Activated CD8-positive, alpha-beta memory T cell treated with anti-CD3 and anti-CD28 coated beads, Interleukin-2, amount 10 ng/mL, durations not matched to agents 7 days and 5 days (primary cell): ENCODE measurements around the gene PARN. TPM values are rescaled to one million over a fixed set of nuclear protein-coding genes. Genes with fewer than 3 reads are reported as not detected.

Experiments used
- ATAC-seq: fragments of 150-1000 bp; cut with Tn5 transposase; one replicate; pipeline ENCODE4 v1.10.0; 2021; ENCODE audit warnings: moderate library complexity
- CTCF ChIA-PET: fragments of 350-600 bp; sonication (Branson Sonifier 250); formaldehyde crosslinking; loops from one replicate; lab custom pipeline; 2021; ENCODE audit warnings: antibody characterized with exemption; lab: Charles Lee
- DNase-seq: peaks from one replicate; pipeline ENCODE4 v3.0.0-alpha.2; 2020
- H3K27ac Mint-ChIP-seq: one replicate; pipeline ENCODE4 v1.8.0; 2021; ENCODE audit warnings: mild to moderate bottlenecking, mixed read lengths
- H3K27me3 Mint-ChIP-seq: one replicate; pipeline ENCODE4 v1.8.0; 2021; ENCODE audit warnings: mixed read lengths
- H3K36me3 Mint-ChIP-seq: one replicate; pipeline ENCODE4 v1.8.0; 2021; ENCODE audit warnings: mild to moderate bottlenecking, mixed read lengths
- H3K4me1 Mint-ChIP-seq: one replicate; pipeline ENCODE4 v1.8.0; 2021; ENCODE audit warnings: mixed read lengths
- H3K4me3 Mint-ChIP-seq: one replicate; pipeline ENCODE4 v1.8.0; 2021; ENCODE audit warnings: mild to moderate bottlenecking, moderate library complexity, mixed read lengths
- H3K9me3 Mint-ChIP-seq: one replicate; pipeline ENCODE4 v1.8.0; 2022; ENCODE audit warnings: low read depth, mixed read lengths
- total RNA-seq, 2 experiments: library from RNA; stranded (reverse); gene quantifications; one replicate each; pipeline ENCODE4 v1.2.3, GENCODE V29; 2021

Gene PARN
- total RNA-seq, 2 experiments from 2014 or later = 40.7 to 44.6 TPM

DNA sequence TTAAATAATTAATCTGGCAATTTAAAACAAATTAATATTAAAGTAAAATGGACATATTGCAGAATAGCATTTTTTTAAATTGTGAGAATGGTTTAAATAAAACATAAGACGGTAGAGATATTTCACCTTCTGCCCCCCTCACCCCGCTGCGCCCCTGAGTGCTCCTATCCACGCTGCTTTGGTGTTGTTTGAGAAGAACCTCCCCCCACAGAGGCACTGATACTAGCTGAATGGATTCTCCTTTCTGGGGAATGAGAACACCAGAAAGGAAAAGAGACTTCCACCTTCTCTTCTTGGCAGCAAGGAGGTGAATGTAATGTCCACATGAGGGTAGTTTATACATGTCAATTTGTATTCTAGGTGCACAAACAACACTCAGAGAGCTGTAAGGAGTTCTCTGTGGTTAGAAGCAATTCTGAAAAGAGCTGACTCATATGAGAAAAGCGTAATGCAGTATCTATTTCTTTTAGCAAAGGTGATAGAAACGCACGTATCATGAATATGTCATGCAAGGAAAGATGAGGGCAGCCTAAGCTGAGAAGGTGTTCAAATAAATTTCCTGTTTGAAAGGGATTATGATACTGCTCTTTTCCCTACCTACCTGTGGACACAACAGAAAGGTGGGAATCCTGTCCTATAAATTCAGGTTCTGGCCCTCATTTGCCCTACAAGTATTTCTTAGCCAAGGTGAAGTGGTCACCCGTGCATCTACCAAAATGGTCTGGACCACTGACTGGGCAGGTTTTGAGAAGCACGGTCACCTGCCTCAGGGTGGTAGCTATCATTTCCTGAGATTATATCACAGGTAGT lies 126.9 kb downstream of the PARN start:
- H3K4me1 Mint-ChIP-seq = peaks cover 30% of the 10 kb centered on the region
- CTCF ChIA-PET = interaction anchor here (1.3 kb wide), 1 partner anchor 12 kb away, joined by 3 read pairs; no protein-coding TSS in a partner anchor
- DNase-seq (no peak), ATAC-seq (peak; percentile 64)
- no peaks in the 10 kb centered on the region for H3K36me3 Mint-ChIP-seq
- no peak overlapping the region for H3K4me3 Mint-ChIP-seq
- no peak overlapping the region for H3K27ac Mint-ChIP-seq
- no peaks in the 10 kb centered on the region for H3K9me3 Mint-ChIP-seq
- H3K27me3 Mint-ChIP-seq = no peaks in the 10 kb centered on the region

DNA sequence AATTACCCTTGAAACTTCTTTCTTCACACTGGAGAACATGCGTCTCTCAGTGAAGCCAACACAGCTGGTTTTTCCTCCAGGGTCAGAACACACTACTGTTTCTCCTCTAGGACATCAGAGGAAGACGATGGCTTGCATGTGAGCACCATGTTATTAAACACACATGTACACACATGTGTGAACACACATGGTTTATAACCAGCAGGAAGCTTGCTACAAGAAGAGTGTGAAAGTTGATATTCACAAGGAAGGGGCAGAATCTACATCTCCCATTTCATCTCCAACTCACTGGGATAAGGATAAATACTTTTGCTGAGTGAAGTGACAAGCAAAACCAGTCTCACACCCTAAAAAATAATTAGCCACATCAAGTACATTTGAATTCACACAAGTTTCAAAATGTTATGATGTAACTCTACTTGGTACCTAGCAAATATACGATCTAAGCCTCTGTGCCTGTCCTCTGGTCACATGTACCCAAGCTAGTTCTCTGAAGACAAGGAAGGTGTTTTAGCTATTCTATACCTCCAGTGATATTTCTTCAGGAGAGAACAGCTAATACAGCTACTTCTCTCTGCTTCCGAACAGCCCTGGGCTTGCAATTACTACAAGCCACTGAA lies 127.7 kb downstream of the PARN start:
- ATAC-seq (no peak), DNase-seq (no peak)
- Mint-ChIP-seq H3K4me1 (peaks cover 30% of the 10 kb centered on the region), H3K27me3 (no peaks in the 10 kb centered on the region), H3K4me3 (no peak overlapping the region), H3K9me3 (no peaks in the 10 kb centered on the region), H3K27ac (no peak overlapping the region), H3K36me3 (no peaks in the 10 kb centered on the region)
- CTCF ChIA-PET = interaction anchor here (1.3 kb wide), 1 partner anchor 11 kb away, joined by 3 read pairs; no protein-coding TSS in a partner anchor

DNA sequence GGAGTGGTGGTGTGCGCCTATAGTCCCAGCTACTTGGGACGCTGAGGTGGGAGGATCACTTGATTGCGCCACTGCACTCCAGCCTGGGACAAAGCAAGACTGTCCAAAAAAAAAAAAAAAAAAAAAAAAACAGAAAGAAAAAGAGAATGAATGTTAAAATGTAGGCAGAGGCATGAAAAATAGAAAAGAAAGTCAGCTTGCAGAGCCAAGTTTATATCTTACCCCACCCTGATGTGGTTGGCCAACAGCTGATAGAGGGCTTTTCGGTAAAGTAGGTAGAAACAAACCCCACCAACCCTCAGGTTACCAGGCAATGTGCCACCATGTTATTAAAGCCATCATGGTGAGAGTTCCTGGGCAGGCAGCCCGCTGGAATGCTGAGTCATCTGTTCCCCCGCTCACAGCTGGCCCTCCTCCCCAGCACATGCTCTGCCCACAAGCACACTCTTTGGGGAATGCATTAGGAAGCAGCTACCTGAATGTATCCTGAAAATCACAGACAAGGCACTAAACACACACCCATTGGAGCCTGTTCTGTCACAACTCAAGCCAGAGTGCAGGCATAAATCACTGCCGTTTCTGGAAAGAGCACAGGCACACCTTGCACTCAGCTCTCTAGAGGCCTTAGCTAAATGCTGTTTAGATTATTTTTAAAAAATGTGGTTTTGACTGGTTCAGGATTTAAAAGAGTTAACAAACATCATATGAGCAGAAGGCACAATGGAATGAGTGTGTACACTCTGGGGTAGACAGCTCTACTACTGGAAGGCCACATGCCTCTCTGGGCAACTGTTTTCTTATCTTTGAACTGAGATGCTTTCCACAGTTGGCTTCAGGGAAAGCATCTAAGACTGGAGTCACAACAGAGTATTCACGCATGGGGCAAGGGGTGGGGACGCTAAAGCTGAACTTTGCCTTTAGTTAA lies 128.5 kb downstream of the PARN start:
- CTCF ChIA-PET = interaction anchor here (1.3 kb wide), 1 partner anchor 10 kb away, joined by 3 read pairs; no protein-coding TSS in a partner anchor
- no peak overlapping the region for H3K27ac Mint-ChIP-seq
- H3K4me1 Mint-ChIP-seq = peaks cover 30% of the 10 kb centered on the region

DNA sequence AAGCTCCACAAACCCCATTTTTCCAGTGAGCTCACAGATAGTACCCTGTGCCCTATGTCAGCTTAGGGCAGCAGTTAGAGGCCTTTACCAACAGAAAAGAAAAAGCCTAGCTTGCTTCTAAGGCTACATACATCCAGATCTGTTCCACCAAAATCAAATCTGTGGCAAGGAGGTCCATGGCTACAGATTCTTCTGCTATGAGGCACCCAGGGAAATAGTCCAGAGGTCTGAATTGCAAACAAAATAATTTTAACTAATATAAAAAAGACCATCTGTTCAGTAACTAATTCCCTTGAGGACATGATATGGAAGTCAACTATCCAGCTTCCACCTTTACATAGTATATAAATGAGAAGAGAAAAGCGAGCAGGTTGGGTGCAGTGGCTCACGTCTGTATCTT lies 129.3 kb downstream of the PARN start:
- H3K4me1 Mint-ChIP-seq = peaks cover 26% of the 10 kb centered on the region
- CTCF ChIA-PET = no interaction called here

More for the DNA sequence above, 128.5 kb downstream of the PARN start:
- H3K36me3 Mint-ChIP-seq = no peaks in the 10 kb centered on the region
- ATAC-seq = no peak
- DNase-seq = peak; percentile 45
- no peaks in the 10 kb centered on the region for H3K27me3 Mint-ChIP-seq
- H3K4me3 Mint-ChIP-seq = no peak overlapping the region
- no peaks in the 10 kb centered on the region for H3K9me3 Mint-ChIP-seq

DNA sequence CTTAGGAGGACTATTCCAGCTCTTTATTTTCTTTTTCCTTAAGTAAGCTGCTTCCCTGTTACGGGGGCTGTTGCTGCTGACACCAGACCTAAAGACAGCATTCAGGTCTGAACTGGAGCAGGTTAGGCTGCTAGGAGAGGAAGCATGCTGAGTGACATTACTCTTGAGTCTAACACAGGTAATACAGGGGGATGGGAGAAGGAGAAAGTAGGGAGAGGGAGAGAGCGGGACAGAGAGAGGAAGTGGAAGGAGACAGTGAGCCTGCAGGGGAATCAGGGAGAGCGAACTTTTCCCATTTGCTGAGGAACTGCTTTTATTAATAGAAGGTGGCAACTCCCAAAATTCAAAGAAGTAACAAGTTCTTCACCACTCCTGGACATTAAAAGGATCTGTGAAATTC lies 130.9 kb downstream of the PARN start:
- H3K36me3 Mint-ChIP-seq = peaks cover 4% of the 10 kb centered on the region
- ATAC-seq (no peak), DNase-seq (no peak)
- no peak overlapping the region for H3K4me3 Mint-ChIP-seq
- CTCF ChIA-PET = no interaction called here
- no peak overlapping the region for H3K27ac Mint-ChIP-seq
- H3K4me1 Mint-ChIP-seq = peaks cover 25% of the 10 kb centered on the region
- H3K9me3 Mint-ChIP-seq = no peaks in the 10 kb centered on the region
- H3K27me3 Mint-ChIP-seq = no peaks in the 10 kb centered on the region

More for the DNA sequence above, 129.3 kb downstream of the PARN start:
- DNase-seq = no peak
- no peak overlapping the region for H3K27ac Mint-ChIP-seq
- H3K9me3 Mint-ChIP-seq = no peaks in the 10 kb centered on the region
- ATAC-seq = no peak
- no peak overlapping the region for H3K4me3 Mint-ChIP-seq
- no peaks in the 10 kb centered on the region for H3K36me3 Mint-ChIP-seq
- H3K27me3 Mint-ChIP-seq = no peaks in the 10 kb centered on the region

DNA sequence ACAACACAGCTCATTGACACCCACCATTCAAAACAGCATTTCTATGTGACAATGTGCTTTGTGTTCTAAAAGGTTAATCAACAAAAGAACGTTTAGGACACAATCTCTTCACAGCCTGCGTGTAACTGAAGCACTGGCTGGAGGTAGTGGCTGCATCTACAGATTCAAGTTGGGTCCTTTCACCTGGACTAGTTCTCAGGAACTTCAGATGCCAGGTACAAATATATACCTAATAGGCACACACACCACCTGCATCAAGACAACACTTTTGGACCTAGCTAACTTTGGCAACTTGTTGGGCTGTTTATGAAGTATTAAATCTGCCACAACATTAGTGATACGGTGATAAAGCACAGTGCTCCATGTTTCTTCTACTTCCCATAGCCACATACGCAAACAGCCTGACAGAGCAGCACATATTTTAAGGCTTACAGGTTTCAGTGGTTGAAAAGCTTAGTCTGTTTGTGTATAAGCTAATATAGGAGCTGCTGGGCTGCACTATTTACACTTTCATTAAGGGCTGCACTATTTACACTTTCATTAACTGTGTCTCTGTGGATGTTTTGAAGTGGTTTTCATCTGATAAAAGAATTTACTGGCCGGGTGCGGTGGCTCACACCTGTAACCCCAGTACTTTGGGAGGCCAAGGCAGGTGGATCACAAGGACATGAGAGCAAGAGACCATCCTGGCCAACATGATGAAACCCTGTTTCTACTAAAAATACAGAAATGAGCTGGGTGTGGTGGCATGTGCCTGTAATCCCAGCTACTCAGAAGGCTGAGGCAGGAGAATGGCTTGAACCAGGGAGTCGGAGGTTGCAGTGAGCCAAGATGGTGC lies 132.6 kb downstream of the PARN start:
- Mint-ChIP-seq H3K27me3 (no peaks in the 10 kb centered on the region), H3K36me3 (peaks cover 4% of the 10 kb centered on the region), H3K9me3 (no peaks in the 10 kb centered on the region), H3K4me3 (no peak overlapping the region), H3K27ac (no peak overlapping the region), H3K4me1 (peaks cover 18% of the 10 kb centered on the region)
- CTCF ChIA-PET = interaction anchor here (0.7 kb wide), 1 partner anchor 13 kb away, joined by 5 read pairs; no protein-coding TSS in a partner anchor
- DNase-seq (no peak), ATAC-seq (no peak)

DNA sequence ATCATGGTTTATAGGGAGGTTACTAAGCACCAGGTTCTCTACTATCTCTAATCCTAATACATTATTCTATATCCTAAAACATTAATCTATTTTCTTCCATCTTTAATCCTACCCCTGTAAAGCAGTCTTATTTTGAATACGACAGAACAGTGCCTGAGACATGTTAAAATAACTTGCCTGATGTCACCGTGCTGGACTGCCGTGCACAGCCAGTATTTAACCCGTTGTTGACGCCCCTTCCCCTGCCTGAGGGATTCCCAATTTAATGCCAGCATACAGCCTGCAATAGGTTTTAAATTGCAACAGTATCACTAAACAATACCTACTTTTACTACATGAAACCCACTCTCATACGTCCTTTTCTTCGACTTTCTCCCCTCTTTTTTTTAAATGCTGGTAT lies 133.3 kb downstream of the PARN start:
- no peaks in the 10 kb centered on the region for H3K27me3 Mint-ChIP-seq
- peaks cover 18% of the 10 kb centered on the region for H3K4me1 Mint-ChIP-seq
- ATAC-seq (no peak), DNase-seq (no peak)
- CTCF ChIA-PET = no interaction called here
- H3K4me3 Mint-ChIP-seq = no peak overlapping the region
- peaks cover 4% of the 10 kb centered on the region for H3K36me3 Mint-ChIP-seq
- H3K27ac Mint-ChIP-seq = no peak overlapping the region
- H3K9me3 Mint-ChIP-seq = no peaks in the 10 kb centered on the region

DNA sequence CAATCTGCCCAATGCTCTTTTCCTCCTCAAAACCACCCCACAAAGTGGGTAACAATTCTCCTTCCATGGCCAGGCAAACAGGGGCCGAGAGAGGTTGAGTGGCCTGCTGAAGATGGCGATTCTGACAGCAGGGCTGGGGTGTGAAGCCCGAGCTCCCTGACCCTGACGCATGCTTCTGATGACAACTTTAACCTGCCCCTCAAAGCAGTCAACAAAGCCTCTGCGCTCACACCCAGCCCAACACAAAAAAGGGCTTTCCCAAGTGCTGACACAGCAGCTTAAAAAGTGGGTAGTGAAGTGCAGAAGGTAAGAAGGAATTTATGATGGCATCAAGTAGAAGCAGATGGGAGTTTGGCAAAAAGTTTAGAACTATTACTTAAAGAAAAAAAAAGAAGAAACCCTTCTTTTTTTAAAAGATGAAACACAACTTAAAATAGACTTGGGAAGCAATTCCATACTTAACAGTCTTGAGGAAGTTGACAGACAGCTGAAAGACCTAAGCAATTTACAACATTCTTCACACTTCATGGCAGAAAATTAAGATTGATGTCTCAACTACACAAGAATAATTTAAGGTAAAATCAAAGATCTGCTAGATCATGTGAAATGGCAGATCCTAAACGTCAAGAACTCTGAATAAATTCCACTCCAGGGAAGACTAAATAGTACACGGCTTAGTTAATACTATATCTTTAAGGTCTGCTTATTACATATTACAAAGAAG lies 133.9 kb downstream of the PARN start:
- H3K9me3 Mint-ChIP-seq = no peaks in the 10 kb centered on the region
- H3K27me3 Mint-ChIP-seq = no peaks in the 10 kb centered on the region
- H3K4me1 Mint-ChIP-seq = peaks cover 15% of the 10 kb centered on the region
- no peak for DNase-seq
- no peak overlapping the region for H3K4me3 Mint-ChIP-seq
- no peak for ATAC-seq
- H3K36me3 Mint-ChIP-seq = peaks cover 4% of the 10 kb centered on the region
- CTCF ChIA-PET = no interaction called here
- H3K27ac Mint-ChIP-seq = no peak overlapping the region

DNA sequence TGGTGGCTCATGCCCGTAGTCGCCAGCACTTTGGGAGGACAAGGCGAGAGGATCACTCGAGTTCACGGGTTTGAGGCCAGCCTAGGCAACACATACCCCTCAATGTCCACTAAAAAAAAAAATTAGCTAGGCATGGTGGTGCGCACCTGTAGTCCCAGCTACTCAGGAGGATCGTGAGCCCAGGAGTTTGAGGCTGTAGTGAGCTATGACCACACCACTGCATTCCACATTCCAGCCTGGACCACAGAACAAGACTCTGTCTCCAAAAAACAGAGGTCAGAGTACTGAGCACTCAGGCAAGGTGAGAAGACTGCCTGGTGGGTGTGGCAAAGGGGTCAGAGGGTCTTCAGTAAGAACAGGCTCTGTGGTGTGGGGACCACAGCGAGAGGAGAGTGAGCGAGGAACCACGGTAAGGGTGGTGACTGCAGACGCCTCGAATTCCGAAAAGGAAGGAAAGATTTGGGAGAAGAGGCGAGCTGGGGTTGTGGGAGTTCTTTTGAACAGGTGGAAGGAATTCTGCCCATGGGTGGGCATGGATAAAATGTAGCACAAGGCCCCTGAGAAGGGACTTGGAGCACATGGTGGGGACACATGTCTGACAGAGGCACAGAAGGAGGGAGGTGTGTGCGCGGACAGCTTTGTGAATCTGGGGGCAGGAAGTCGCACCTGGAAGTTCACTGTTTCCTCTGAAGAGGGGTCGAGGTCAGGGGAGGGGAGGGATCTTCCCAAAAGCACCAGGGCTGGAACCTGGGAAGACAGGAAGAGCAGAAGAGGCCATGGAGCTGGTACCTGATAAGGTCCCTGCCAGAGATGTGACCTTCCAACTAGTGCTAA lies 134.6 kb downstream of the PARN start:
- peaks cover 4% of the 10 kb centered on the region for H3K36me3 Mint-ChIP-seq
- no peak overlapping the region for H3K4me3 Mint-ChIP-seq
- no peaks in the 10 kb centered on the region for H3K9me3 Mint-ChIP-seq
- CTCF ChIA-PET = no interaction called here
- DNase-seq (no peak), ATAC-seq (no peak)
- no peak overlapping the region for H3K27ac Mint-ChIP-seq
- H3K27me3 Mint-ChIP-seq = no peaks in the 10 kb centered on the region
- peaks cover 16% of the 10 kb centered on the region for H3K4me1 Mint-ChIP-seq

DNA sequence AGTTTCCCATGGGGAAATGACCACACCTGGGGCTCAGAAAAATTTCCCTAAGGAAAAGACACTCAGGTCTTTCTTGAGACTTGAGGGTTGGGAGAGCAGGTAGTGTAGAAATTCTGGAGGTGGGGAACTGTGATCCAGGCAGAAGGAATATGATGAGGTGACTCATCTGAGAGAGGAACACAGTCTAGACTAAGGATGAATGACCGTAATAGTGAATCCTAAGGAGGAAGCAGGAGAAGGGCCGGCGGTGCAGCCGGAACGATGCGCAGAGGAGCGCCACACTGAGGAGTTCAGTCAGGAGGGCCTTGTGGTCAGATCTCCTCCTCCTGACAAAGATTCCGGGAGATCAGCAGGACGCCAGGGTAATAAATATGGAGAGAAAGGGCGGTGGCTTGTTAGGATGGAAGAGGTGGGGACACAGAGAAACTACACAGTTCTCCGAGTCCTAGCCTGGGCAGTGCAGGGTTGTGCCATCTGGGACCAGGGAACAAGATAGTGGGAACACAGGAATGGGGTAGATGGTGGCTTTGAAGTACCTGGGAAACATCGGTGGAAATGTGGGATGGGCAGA lies 135.6 kb downstream of the PARN start:
- Mint-ChIP-seq H3K4me1 (peaks cover 16% of the 10 kb centered on the region), H3K27me3 (no peaks in the 10 kb centered on the region), H3K27ac (no peak overlapping the region), H3K4me3 (no peak overlapping the region), H3K36me3 (peaks cover 4% of the 10 kb centered on the region), H3K9me3 (no peaks in the 10 kb centered on the region)
- CTCF ChIA-PET = no interaction called here
- DNase-seq = no peak
- ATAC-seq = no peak

DNA sequence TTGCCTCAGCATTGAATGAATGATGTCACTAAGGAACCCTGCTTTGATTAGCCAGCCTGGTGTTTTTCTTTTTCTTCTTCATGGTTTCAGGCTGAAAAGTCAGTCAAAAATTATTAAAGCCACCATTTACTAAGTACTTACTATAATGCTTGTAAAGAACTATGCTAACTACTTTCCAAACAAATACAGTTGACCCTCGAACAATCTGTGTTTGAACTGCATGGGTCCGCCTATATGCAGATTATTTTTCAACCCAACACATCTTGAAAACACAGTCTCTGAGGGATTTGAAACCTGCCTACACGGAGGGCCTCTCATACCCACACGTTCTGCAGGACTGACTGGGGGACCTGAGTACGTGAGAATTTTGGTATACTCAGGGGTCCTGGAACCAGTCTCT lies 136.3 kb downstream of the PARN start:
- Mint-ChIP-seq H3K27me3 (no peaks in the 10 kb centered on the region), H3K4me3 (no peak overlapping the region), H3K4me1 (peaks cover 16% of the 10 kb centered on the region), H3K27ac (no peak overlapping the region), H3K9me3 (no peaks in the 10 kb centered on the region), H3K36me3 (peaks cover 5% of the 10 kb centered on the region)
- CTCF ChIA-PET = no interaction called here
- DNase-seq (no peak), ATAC-seq (no peak)
